ENCODE results near the gene A2ML1. TPM values are rescaled to one million over a fixed set of nuclear protein-coding genes. Genes with fewer than 3 reads are reported as not detected.
"Not testable (repeated sequence)": the region's sequence is repeated elsewhere in the genome, so short reads cannot be mapped to it uniquely, and the experiment has no call there.

A2ML1 gene
- total RNA-seq, 3 donors from 2014 or later, result not detected

- H3K4me3 Mint-ChIP-seq; DNase-seq; H3K4me1 Mint-ChIP-seq (ENCODE audit: low read depth); ATAC-seq; H3K36me3 Mint-ChIP-seq (ENCODE audit: insufficient read depth); H3K27me3 Mint-ChIP-seq (ENCODE audit: low read depth); H3K9me3 Mint-ChIP-seq: not testable (repeated sequence)
Observed at GRCh38 chr12:8801213-8801612, 21.2 kb upstream of the A2ML1 start.

- not testable (repeated sequence) for H3K4me3 Mint-ChIP-seq; ATAC-seq; H3K27me3 Mint-ChIP-seq (ENCODE audit: low read depth); H3K4me1 Mint-ChIP-seq (ENCODE audit: low read depth); H3K36me3 Mint-ChIP-seq (ENCODE audit: insufficient read depth); H3K9me3 Mint-ChIP-seq; DNase-seq
Observed at GRCh38 chr12:8804833-8805232, 17.6 kb upstream of the A2ML1 start.

GRCh38 chr12:8805487-8805886 is 16.9 kb upstream of the A2ML1 start:
- ATAC-seq; H3K27me3 Mint-ChIP-seq (ENCODE audit: low read depth); H3K4me3 Mint-ChIP-seq; H3K9me3 Mint-ChIP-seq; DNase-seq; H3K4me1 Mint-ChIP-seq (ENCODE audit: low read depth); H3K36me3 Mint-ChIP-seq (ENCODE audit: insufficient read depth): not testable (repeated sequence)

GRCh38 chr12:8807084-8807483 is 15.3 kb upstream of the A2ML1 start:
- H3K27me3 Mint-ChIP-seq (ENCODE audit: low read depth); H3K9me3 Mint-ChIP-seq; ATAC-seq; DNase-seq; H3K36me3 Mint-ChIP-seq (ENCODE audit: insufficient read depth); H3K4me1 Mint-ChIP-seq (ENCODE audit: low read depth); H3K4me3 Mint-ChIP-seq: not testable (repeated sequence)

GRCh38 chr12:8810112-8810511 is 12.3 kb upstream of the A2ML1 start:
- not testable (repeated sequence) for H3K4me1 Mint-ChIP-seq (ENCODE audit: low read depth); H3K9me3 Mint-ChIP-seq; ATAC-seq; H3K27me3 Mint-ChIP-seq (ENCODE audit: low read depth); H3K4me3 Mint-ChIP-seq; DNase-seq; H3K36me3 Mint-ChIP-seq (ENCODE audit: insufficient read depth)

- H3K4me3 Mint-ChIP-seq, result no peak overlapping the region
- H3K36me3 Mint-ChIP-seq (ENCODE audit: insufficient read depth), result no peaks in the 10 kb centered on the region
- ATAC-seq (no peak), DNase-seq (no peak)
- no peaks in the 10 kb centered on the region for H3K9me3 Mint-ChIP-seq
- no peaks in the 10 kb centered on the region for H3K4me1 Mint-ChIP-seq (ENCODE audit: low read depth)
- H3K27me3 Mint-ChIP-seq (ENCODE audit: low read depth), result no peaks in the 10 kb centered on the region
Observed at GRCh38 chr12:8813572-8814357, 8.7 kb upstream of the A2ML1 start.

- Mint-ChIP-seq H3K9me3 (no peaks in the 10 kb centered on the region), H3K36me3 (ENCODE audit: insufficient read depth) (no peaks in the 10 kb centered on the region), H3K27me3 (ENCODE audit: low read depth) (no peaks in the 10 kb centered on the region), H3K4me1 (ENCODE audit: low read depth) (no peaks in the 10 kb centered on the region), H3K4me3 (no peak overlapping the region)
- no peak for DNase-seq
- no peak for ATAC-seq
Observed at GRCh38 chr12:8816448-8817050, 5.9 kb upstream of the A2ML1 start.

GRCh38 chr12:8817856-8818255 is 4.6 kb upstream of the A2ML1 start:
- Mint-ChIP-seq H3K4me3 (no peak overlapping the region), H3K36me3 (ENCODE audit: insufficient read depth) (no peaks in the 10 kb centered on the region), H3K9me3 (no peaks in the 10 kb centered on the region), H3K27me3 (ENCODE audit: low read depth) (no peaks in the 10 kb centered on the region), H3K4me1 (ENCODE audit: low read depth) (no peaks in the 10 kb centered on the region)
- DNase-seq (no peak), ATAC-seq (no peak)

- DNase-seq (no peak), ATAC-seq (no peak)
- H3K36me3 Mint-ChIP-seq (ENCODE audit: insufficient read depth), result no peaks in the 10 kb centered on the region
- no peaks in the 10 kb centered on the region for H3K27me3 Mint-ChIP-seq (ENCODE audit: low read depth)
- no peaks in the 10 kb centered on the region for H3K9me3 Mint-ChIP-seq
- no peaks in the 10 kb centered on the region for H3K4me1 Mint-ChIP-seq (ENCODE audit: low read depth)
- no peak overlapping the region for H3K4me3 Mint-ChIP-seq
Observed at GRCh38 chr12:8818526-8818925, 3.9 kb upstream of the A2ML1 start.

- Mint-ChIP-seq H3K4me3 (no peak overlapping the region), H3K4me1 (ENCODE audit: low read depth) (no peaks in the 10 kb centered on the region), H3K27me3 (ENCODE audit: low read depth) (peaks cover under 1% of the 10 kb centered on the region), H3K36me3 (ENCODE audit: insufficient read depth) (no peaks in the 10 kb centered on the region), H3K9me3 (no peaks in the 10 kb centered on the region)
- ATAC-seq, result no peak
- DNase-seq, result no peak
Observed at GRCh38 chr12:8819666-8819980, 2.8 kb upstream of the A2ML1 start.

- not testable (repeated sequence) for H3K27me3 Mint-ChIP-seq (ENCODE audit: low read depth); H3K9me3 Mint-ChIP-seq; H3K4me1 Mint-ChIP-seq (ENCODE audit: low read depth); DNase-seq; H3K4me3 Mint-ChIP-seq; ATAC-seq; H3K36me3 Mint-ChIP-seq (ENCODE audit: insufficient read depth)
Observed at GRCh38 chr12:8820676-8821407, 1.6 kb upstream of the A2ML1 start.

- Mint-ChIP-seq H3K27me3 (ENCODE audit: low read depth) (peaks cover 3% of the 10 kb centered on the region), H3K4me1 (ENCODE audit: low read depth) (no peaks in the 10 kb centered on the region), H3K9me3 (no peaks in the 10 kb centered on the region), H3K4me3 (no peak overlapping the region), H3K36me3 (ENCODE audit: insufficient read depth) (no peaks in the 10 kb centered on the region)
- no peak for DNase-seq
- no peak for ATAC-seq
Observed at GRCh38 chr12:8821591-8821990, 830 bp upstream of the A2ML1 start.

GRCh38 chr12:8823565-8824300 is 1.3 kb downstream of the A2ML1 start:
- no peak for ATAC-seq

GRCh38 chr12:8827551-8828256 is 5.3 kb downstream of the A2ML1 start:
- Mint-ChIP-seq H3K4me1 (ENCODE audit: low read depth) (no peaks in the 10 kb centered on the region), H3K27me3 (ENCODE audit: low read depth) (peaks cover 7% of the 10 kb centered on the region), H3K4me3 (no peak overlapping the region)

More at GRCh38 chr12:8823565-8824300, 1.3 kb downstream of the A2ML1 start:
- no peaks in the 10 kb centered on the region for H3K36me3 Mint-ChIP-seq (ENCODE audit: insufficient read depth)
- DNase-seq, result no peak
- no peaks in the 10 kb centered on the region for H3K4me1 Mint-ChIP-seq (ENCODE audit: low read depth)
- no peak overlapping the region for H3K4me3 Mint-ChIP-seq
- H3K27me3 Mint-ChIP-seq (ENCODE audit: low read depth), result peaks cover 7% of the 10 kb centered on the region
- H3K9me3 Mint-ChIP-seq, result no peaks in the 10 kb centered on the region

More at GRCh38 chr12:8827551-8828256, 5.3 kb downstream of the A2ML1 start:
- ATAC-seq (no peak), DNase-seq (no peak)
- Mint-ChIP-seq H3K36me3 (ENCODE audit: insufficient read depth) (no peaks in the 10 kb centered on the region), H3K9me3 (no peaks in the 10 kb centered on the region)

Measured in activated T-cell treated with anti-CD3 and anti-CD28 coated beads, Interleukin-2, amount 50 U/mL, for 4 hours (primary cell).